CD4-positive, alpha-beta T cell treated with Interferon alpha-2 for 1 hour (primary cell): ENCODE data around the gene TP53TG3D.
"Not testable (repeated sequence)": the region's sequence is repeated elsewhere in the genome, so short reads cannot be mapped to it uniquely, and the experiment has no call there.

Experiments used
- DNase-seq, 2 donors: peaks; one replicate each; pipeline ENCODE4 v3.0.0-alpha.2; 2020 to 2022

Gene TP53TG3D, protein sequence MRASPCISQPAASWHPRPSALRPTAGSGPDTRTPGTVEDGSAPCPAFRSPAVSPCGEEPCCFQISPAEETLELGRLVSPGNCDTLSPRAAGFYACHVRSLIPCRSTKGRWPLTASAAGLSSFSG

DNA sequence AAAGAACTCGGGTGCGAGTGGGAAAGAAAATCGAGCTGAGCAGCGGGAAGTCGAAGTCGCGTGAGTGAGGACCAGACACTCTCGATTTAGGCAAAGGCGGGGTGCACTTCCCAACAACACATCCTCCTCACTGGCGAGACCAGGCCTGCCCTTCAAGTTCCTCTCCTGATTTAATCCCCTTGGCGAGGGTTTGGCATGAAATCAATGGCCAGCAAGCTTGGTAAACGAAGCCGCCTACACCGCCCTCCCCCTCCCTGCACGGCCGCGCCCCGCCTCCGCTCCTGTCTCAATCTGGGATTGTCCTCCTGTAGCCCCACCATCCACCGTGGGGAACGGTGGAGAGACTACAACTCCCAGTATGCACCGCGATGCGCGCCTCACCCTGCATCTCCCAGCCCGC is at the start of gene TP53TG3D:
TP53TG3D (plus strand) TSS at position 301 of the 400 bp plus-strand sequence; CDS start at position 369, 68 bp downstream.
- DNase-seq: not testable (repeated sequence)

GRCh38 chr16:32253507-32253906 is 421 bp downstream of the TP53TG3D start:
- DNase-seq: peak; percentile 2 to 26

- DNase-seq: not testable (repeated sequence)
Measured at GRCh38 chr16:32261526-32261925, 8.4 kb downstream of the TP53TG3D start.

- not testable (repeated sequence) for DNase-seq
Measured at GRCh38 chr16:32263552-32263951, 10.5 kb downstream of the TP53TG3D start.

DNA sequence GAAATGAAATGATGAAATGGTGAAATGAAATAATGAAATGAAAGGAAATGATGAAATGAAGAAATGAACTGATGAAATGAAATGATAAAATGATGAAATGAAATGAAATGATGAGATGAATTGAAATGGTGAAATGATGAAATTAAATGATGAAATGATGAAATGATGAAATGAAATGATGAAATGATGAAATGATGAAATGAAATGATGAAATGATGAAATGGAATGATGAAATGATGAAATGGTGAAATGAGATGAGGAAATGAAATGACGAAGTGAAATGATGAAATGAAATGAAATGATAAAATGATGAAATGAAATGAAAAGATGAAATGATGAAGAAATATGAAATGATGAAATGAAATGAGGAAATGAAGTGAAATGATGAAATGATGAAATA is 28.8 kb downstream of the TP53TG3D start:
- DNase-seq: not testable (repeated sequence)

DNA sequence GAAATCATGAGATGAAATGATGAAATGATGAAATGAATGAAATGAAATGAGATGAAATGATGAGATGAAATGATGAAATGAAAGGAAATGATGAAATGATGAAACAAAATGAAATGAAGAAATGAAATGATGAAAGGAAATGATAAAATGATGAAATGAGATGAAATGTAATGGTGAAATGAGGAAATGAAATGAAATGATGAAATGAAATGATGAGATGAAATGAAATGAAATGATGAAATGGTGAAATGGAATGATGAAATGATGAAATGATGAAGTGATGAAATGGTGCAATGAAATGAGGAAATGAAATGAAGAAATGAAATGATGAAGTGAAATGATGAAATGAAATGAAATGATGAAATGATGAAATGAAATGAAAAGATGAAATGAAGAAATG is 29.9 kb downstream of the TP53TG3D start:
- DNase-seq: not testable (repeated sequence)

- not testable (repeated sequence) for DNase-seq
Measured at GRCh38 chr16:32283917-32284495, 30.9 kb downstream of the TP53TG3D start.

DNA sequence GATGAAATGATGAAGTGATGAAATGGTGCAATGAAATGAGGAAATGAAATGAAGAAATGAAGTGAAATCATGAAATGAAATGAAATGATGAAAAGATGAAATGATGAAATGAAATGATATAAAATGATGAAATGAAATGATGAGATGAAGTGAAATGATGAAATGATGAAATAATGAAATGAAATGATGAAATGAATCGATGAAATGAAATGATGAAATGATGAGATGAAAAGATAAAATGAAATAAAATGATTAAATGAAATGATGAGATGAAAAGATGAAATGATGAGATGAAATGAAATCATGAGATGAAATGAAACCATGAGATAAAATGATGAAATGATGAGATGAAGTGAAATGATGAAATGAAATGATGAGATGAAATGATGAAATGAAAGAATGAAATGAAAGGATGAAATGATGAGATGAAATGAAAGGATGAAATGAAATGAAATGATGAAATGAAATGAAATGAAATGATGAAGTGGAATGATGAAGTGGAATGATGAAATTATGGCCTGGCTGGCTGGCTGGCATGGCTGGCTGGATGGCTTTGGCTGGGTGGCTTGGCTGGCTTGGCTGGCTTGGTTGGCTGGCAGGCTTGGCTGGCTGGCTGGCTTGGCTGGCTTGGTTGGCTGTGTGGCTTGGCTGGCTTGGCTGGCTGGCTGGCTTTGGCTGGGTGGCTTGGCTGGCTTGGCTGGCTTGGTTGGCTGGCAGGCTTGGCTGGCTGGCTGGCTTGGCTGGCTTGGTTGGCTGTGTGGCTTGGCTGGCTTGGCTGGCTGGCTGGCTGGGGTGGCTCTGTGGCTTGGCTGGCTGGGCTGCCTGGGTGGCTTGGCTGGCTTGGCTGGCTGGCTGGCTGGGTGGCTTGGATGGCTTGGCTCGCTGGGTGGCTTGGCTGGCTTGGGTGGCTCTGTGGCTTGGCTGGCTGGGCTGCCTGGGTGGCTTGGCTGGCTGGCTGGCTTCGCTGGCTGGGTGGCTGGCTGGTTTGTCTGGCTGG is 32.0 kb downstream of the TP53TG3D start:
- DNase-seq: not testable (repeated sequence)

DNA sequence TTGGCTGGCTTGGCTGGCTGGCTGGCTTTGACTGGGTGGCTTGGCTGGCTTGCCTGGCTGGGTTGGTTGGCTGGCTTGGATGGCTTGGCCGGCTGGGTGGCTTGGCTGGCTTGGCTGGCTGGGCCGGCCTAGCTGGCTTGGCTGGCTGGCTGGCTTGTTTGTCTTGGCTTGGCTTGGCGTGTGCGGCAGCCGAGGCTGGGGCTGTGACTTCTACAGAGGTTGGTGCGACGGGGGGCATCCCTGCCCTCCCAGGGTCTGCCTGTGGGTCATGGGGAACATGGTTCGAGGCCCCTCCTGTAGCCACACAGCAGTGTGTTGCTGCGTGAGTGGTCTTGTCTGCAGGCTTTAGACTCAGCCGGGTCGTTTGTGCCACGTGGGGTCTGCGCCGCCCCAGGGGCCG is 33.1 kb downstream of the TP53TG3D start:
- DNase-seq: not testable (repeated sequence)

GRCh38 chr16:32287743-32288142 is 34.7 kb downstream of the TP53TG3D start:
- DNase-seq: not testable (repeated sequence)

DNA sequence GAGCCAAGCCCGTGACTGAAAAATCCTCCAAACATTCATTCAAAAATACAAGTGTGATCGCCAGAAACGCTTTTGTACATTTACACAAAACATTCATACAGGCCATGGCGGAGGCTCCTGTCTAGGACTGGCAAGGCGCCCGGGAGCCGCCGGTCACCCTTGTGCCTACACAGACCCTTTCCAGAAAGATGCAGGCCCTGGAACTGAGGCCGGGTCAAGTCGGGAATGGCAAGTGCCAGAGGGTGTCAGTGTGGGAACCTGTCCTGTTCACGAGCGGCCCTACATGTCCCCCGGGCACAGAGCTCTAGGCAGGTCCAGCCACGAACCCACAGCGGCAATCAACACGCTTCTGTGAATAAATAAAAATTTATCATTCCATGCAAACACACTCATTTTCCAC is 36.1 kb downstream of the TP53TG3D start:
- DNase-seq: not testable (repeated sequence)

- DNase-seq: not testable (repeated sequence)
Measured at GRCh38 chr16:32302776-32303175, 49.7 kb downstream of the TP53TG3D start.
